T47D (cell line): ENCODE results near the gene PHACTR1.

ENCODE experiments used
- DNase-seq, 2 experiments: peaks; one replicate each; pipeline versions ENCODE4 v3.0.0 to v3.0.0-alpha.2; 2011 to 2012; ENCODE audit warnings: low read depth in 1 of 2, low spot score in 1 of 2
- JUND ChIP-seq: IDR thresholded peaks from 2 replicates; pipeline ENCODE4 v1.6.1; 2012; ENCODE audit warnings: low read depth
- in situ Hi-C: cut with HindIII; loops from 2 replicates; pipeline ENCODE4 v1.10.0; 2016; ENCODE audit warnings: low sequenced_read_pairs, low pct_unique_long_range_greater_than_20kb

The PHACTR1 gene

GRCh38 chr6:13212096-13212495 lies 495.5 kb downstream of the PHACTR1 start:
- no peak for DNase-seq
- no peak for TF ChIP-seq JUND
- in situ Hi-C loops: no loop called here

- in situ Hi-C loops: no loop called here
- no peak for TF ChIP-seq JUND
- DNase-seq: no peak
These were observed 496.0 kb downstream of the PHACTR1 start for GRCh38 chr6:13212538-13212937.

- no peak for DNase-seq
- in situ Hi-C loops: no loop called here
- TF ChIP-seq JUND: no peak
These were observed 498.8 kb downstream of the PHACTR1 start for GRCh38 chr6:13215390-13215789.

- TF ChIP-seq JUND: no peak
- DNase-seq: no peak
- in situ Hi-C loops: no loop called here
These were observed 499.9 kb downstream of the PHACTR1 start for GRCh38 chr6:13216236-13217014.

- TF ChIP-seq JUND: no peak
- in situ Hi-C loops: no loop called here
- DNase-seq: no peak
These were observed 500.8 kb downstream of the PHACTR1 start for GRCh38 chr6:13217206-13217905.

GRCh38 chr6:13220266-13220665 lies 503.7 kb downstream of the PHACTR1 start:
- no peak for DNase-seq
- in situ Hi-C loops: no loop called here
- TF ChIP-seq JUND: no peak

- in situ Hi-C loops: no loop called here
- DNase-seq: no peak
- TF ChIP-seq JUND: no peak
These were observed 505.5 kb downstream of the PHACTR1 start for GRCh38 chr6:13222048-13222447.

GRCh38 chr6:13226071-13226470 lies 509.5 kb downstream of the PHACTR1 start:
- in situ Hi-C loops: no loop called here
- TF ChIP-seq JUND: no peak
- DNase-seq: no peak

GRCh38 chr6:13228264-13229204 lies 512.0 kb downstream of the PHACTR1 start:
- DNase-seq: no peak
- in situ Hi-C loops: no loop called here
- TF ChIP-seq JUND: no peak

- in situ Hi-C loops: no loop called here
- TF ChIP-seq JUND: no peak
- peak in 1 of 2 experiments; percentile 35 for DNase-seq
These were observed 512.9 kb downstream of the PHACTR1 start for GRCh38 chr6:13229205-13230085.

- DNase-seq: no peak
- TF ChIP-seq JUND: no peak
- in situ Hi-C loops: no loop called here
These were observed 516.5 kb downstream of the PHACTR1 start for GRCh38 chr6:13233106-13233505.

GRCh38 chr6:13234130-13234529 lies 517.6 kb downstream of the PHACTR1 start:
- in situ Hi-C loops: no loop called here
- peak in 1 of 2 experiments; percentile 9 for DNase-seq
- TF ChIP-seq JUND: no peak
